H9 (cell line): ENCODE data around the gene DAZAP1. TPM values are rescaled to one million over a fixed set of nuclear protein-coding genes. Genes with fewer than 3 reads are reported as not detected.

Experiments
- DNase-seq: peaks from one replicate; pipeline ENCODE4 v3.0.0-alpha.2; 2017
- H2AFZ ChIP-seq: one replicate; pipeline ENCODE4 v1.6.1; 2013; ENCODE audit warnings: mild to moderate bottlenecking, low read length, control low read depth, moderate library complexity
- H2AK5ac ChIP-seq: 2 replicates; pipeline ENCODE4 v1.6.1; 2013; ENCODE audit warnings: low read length, control low read depth, mixed read lengths; ENCODE audit not compliant: insufficient read length
- H2BK120ac ChIP-seq: one replicate; pipeline ENCODE4 v1.6.1; 2013; ENCODE audit warnings: low read depth, mild to moderate bottlenecking, low read length, control low read depth, inconsistent platforms; ENCODE audit not compliant: poor library complexity, severe bottlenecking
- H2BK12ac ChIP-seq: 2 replicates; pipeline ENCODE4 v1.6.1; 2013; ENCODE audit warnings: low read length, control low read depth, mixed read lengths, low read depth; ENCODE audit not compliant: insufficient read length
- H2BK15ac ChIP-seq: 2 replicates; pipeline ENCODE4 v1.6.1; 2013; ENCODE audit warnings: low read depth, low read length, control low read depth
- H2BK20ac ChIP-seq: one replicate; pipeline ENCODE4 v1.6.1; 2013; ENCODE audit warnings: low read depth, mild to moderate bottlenecking, low read length, control low read depth, inconsistent platforms; ENCODE audit not compliant: poor library complexity, severe bottlenecking
- H2BK5ac ChIP-seq: 2 replicates; pipeline ENCODE4 v1.6.1; 2013; ENCODE audit warnings: low read length, control low read depth, mixed read lengths; ENCODE audit not compliant: insufficient read length
- H3K14ac ChIP-seq: 2 replicates; pipeline ENCODE4 v1.6.1; 2013; ENCODE audit warnings: low read length, control low read depth; ENCODE audit not compliant: insufficient read depth
- H3K18ac ChIP-seq: 2 replicates; pipeline ENCODE4 v1.6.1; 2013; ENCODE audit warnings: low read depth, mild to moderate bottlenecking, mixed read lengths, low read length, control low read depth; ENCODE audit not compliant: insufficient read length
- H3K23ac ChIP-seq: 2 replicates; pipeline ENCODE4 v1.6.1; 2013; ENCODE audit warnings: low read length, control low read depth, mixed read lengths, low read depth; ENCODE audit not compliant: insufficient read length
- H3K23me2 ChIP-seq: 2 replicates; pipeline ENCODE4 v1.6.1; 2013; ENCODE audit warnings: low read depth, mild to moderate bottlenecking, mixed read lengths, low read length, control low read depth; ENCODE audit not compliant: insufficient read length, poor library complexity, severe bottlenecking
- H3K27ac ChIP-seq: 2 replicates; pipeline ENCODE4 v1.5.1; 2013; ENCODE audit warnings: low read length, control low read depth, mixed read lengths, low read depth; ENCODE audit not compliant: insufficient read length
- H3K27me3 ChIP-seq: 2 replicates; pipeline ENCODE4 v1.6.1; 2013; ENCODE audit warnings: low read length, control low read depth, inconsistent platforms; ENCODE audit not compliant: insufficient read depth
- H3K4ac ChIP-seq: 2 replicates; pipeline ENCODE4 v1.6.1; 2013; ENCODE audit warnings: low read depth, mild to moderate bottlenecking, control low read depth, inconsistent platforms, low read length, moderate library complexity
- H3K4me1 ChIP-seq: 2 replicates; pipeline ENCODE4 v1.6.1; 2013; ENCODE audit warnings: low read length, control low read depth, inconsistent platforms; ENCODE audit not compliant: insufficient read depth
- H3K4me2 ChIP-seq: 2 replicates; pipeline ENCODE4 v1.6.1; 2013; ENCODE audit warnings: low read length, control low read depth, mixed read lengths; ENCODE audit not compliant: insufficient read length, insufficient read depth
- H3K56ac ChIP-seq: 2 replicates; pipeline ENCODE4 v1.6.1; 2013; ENCODE audit warnings: low read depth, mild to moderate bottlenecking, mixed read lengths, low read length, control low read depth; ENCODE audit not compliant: insufficient read length
- H3K79me1 ChIP-seq: 2 replicates; pipeline ENCODE4 v1.6.1; 2013; ENCODE audit warnings: low read depth, mild to moderate bottlenecking, moderate library complexity, low read length, control low read depth, inconsistent platforms; ENCODE audit not compliant: insufficient read depth, poor library complexity, severe bottlenecking
- H3K79me2 ChIP-seq: 2 replicates; pipeline ENCODE4 v1.6.1; 2013; ENCODE audit warnings: low read length, control low read depth, inconsistent platforms; ENCODE audit not compliant: insufficient read depth
- H3K9ac ChIP-seq: 2 replicates; pipeline ENCODE4 v1.6.1; 2013; ENCODE audit warnings: low read length, control low read depth, mixed read lengths; ENCODE audit not compliant: insufficient read length; ENCODE audit errors: extremely low read depth
- H3K9me3 ChIP-seq: one replicate; pipeline ENCODE4 v1.6.1; 2013; ENCODE audit warnings: low read depth, low read length, inconsistent platforms; ENCODE audit not compliant: control insufficient read depth
- H3T11ph ChIP-seq: one replicate; pipeline ENCODE4 v1.6.1; 2013; ENCODE audit warnings: mild to moderate bottlenecking, low read length, control low read depth, inconsistent platforms
- H4K20me1 ChIP-seq: one replicate; pipeline ENCODE4 v1.6.1; 2013; ENCODE audit not compliant: control insufficient read depth, insufficient read length, insufficient read depth
- H4K5ac ChIP-seq: 2 replicates; pipeline ENCODE4 v1.6.1; 2013; ENCODE audit warnings: low read depth, mild to moderate bottlenecking, mixed read lengths, low read length, control low read depth; ENCODE audit not compliant: insufficient read length
- H4K8ac ChIP-seq: replicated peaks from 2 replicates; pipeline ENCODE4 v1.6.1; 2013; ENCODE audit warnings: low read length, control low read depth, mixed read lengths, low read depth; ENCODE audit not compliant: insufficient read length
- H4K91ac ChIP-seq: 2 replicates; pipeline ENCODE4 v1.6.1; 2013; ENCODE audit warnings: low read depth, mild to moderate bottlenecking, moderate library complexity, mixed read lengths, low read length, control low read depth; ENCODE audit not compliant: insufficient read length
- H3K27ac Mint-ChIP-seq, 3 experiments: 2 replicates in 2 of 3; 3 replicates in 1 of 3; pipeline ENCODE4 v1.8.0; 2020 to 2021; ENCODE audit warnings: mixed read lengths in 3 of 3, mild to moderate bottlenecking in 1 of 3, moderate library complexity in 1 of 3
- H3K27me3 Mint-ChIP-seq: 2 replicates; pipeline ENCODE4 v1.8.0; 2021; ENCODE audit warnings: low read depth, mild to moderate bottlenecking, moderate library complexity, mixed read lengths
- H3K36me3 Mint-ChIP-seq, 3 experiments: 2 replicates in 2 of 3; 3 replicates in 1 of 3; pipeline ENCODE4 v1.8.0; 2020 to 2021; ENCODE audit warnings: low read depth in 3 of 3, mixed read lengths in 3 of 3; ENCODE audit not compliant: insufficient read depth in 1 of 3
- H3K4me1 Mint-ChIP-seq, 2 experiments: 2 replicates each; pipeline ENCODE4 v1.8.0; 2020; ENCODE audit warnings: mixed read lengths in 2 of 2
- H3K4me3 Mint-ChIP-seq, 2 experiments: 2 replicates in 1 of 2; 3 replicates in 1 of 2; pipeline ENCODE4 v1.8.0; 2020 to 2021; ENCODE audit warnings: mild to moderate bottlenecking in 2 of 2, mixed read lengths in 2 of 2, moderate library complexity in 1 of 2
- H3K9me3 Mint-ChIP-seq, 2 experiments: 2 replicates in 1 of 2; 3 replicates in 1 of 2; pipeline ENCODE4 v1.8.0; 2020; ENCODE audit warnings: mild to moderate bottlenecking in 2 of 2, mixed read lengths in 2 of 2, moderate library complexity in 1 of 2
- whole genome bisulfite sequencing: extraction: QIAGEN DNeasy Blood & Tissue Kit; methylation state at CpG from one replicate; pipeline ENCODE4 v1.1.7; 2013; ENCODE audit warnings: missing lambda C conversion rate, low lambda C conversion rate, mixed read lengths; ENCODE audit not compliant: insufficient read length; ENCODE audit errors: extremely low coverage; 5-methylcytosine and 5-hydroxymethylcytosine counted together
- total RNA-seq: library from RNA; stranded (reverse); gene quantifications from 2 replicates; pipeline ENCODE4 v1.2.1, GENCODE V29; 2021
- TF ChIP-seq, protein P1 (sequence below): fragments of 200-600 bp; sonication (generic); conservative IDR thresholded peaks from 3 replicates; pipeline ENCODE4 v1.8.0; 2021; ENCODE audit warnings: antibody characterized with exemption, mild to moderate bottlenecking

The DAZAP1 gene
- total RNA-seq, 1 experiment from 2014 or later: 265 TPM

DNA sequence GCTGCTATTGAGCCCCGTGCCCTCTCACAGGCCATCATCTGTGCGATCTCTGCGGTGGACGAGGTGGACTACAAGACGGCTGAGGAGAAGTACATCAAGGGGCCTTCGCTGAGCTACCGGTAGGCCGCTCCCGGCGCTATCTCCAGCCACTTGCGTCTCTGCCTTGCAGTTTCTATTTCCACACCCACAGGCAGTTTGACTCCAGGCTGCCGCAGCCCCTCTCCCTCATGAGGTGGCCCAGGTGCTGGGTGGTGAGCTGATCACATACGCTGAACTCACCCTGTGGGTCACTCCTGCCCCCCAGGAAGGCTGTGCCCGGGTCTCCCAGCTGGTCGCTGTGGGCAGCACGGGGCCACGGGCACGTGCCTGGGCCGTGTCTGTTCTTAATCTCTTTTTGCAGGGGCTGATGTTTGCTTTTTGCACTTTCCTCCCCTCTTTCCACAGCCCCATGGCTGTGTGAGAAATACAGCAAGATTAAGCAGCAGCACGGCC lies 34.3 kb upstream of the DAZAP1 start:
- no peak overlapping the region for H2BK120ac ChIP-seq
- Mint-ChIP-seq H3K4me3 (no peak overlapping the region), H3K4me1 (no peaks in the 10 kb centered on the region), H3K9me3 (no peaks in the 10 kb centered on the region), H3K27ac (no peak overlapping the region), H3K36me3 (peaks cover 28 to 62% (median 59%) of the 10 kb centered on the region in 3 experiments), H3K27me3 (no peaks in the 10 kb centered on the region)
- no peak overlapping the region for H3K9ac ChIP-seq
- WGBS: no CpG with 5 or more reads among the region's 20 CpGs
- no peak overlapping the region for H4K5ac ChIP-seq
- H2AK5ac ChIP-seq: no peak overlapping the region
- no peaks in the 10 kb centered on the region for H3K27me3 ChIP-seq
- TF ChIP-seq, protein P1, sequence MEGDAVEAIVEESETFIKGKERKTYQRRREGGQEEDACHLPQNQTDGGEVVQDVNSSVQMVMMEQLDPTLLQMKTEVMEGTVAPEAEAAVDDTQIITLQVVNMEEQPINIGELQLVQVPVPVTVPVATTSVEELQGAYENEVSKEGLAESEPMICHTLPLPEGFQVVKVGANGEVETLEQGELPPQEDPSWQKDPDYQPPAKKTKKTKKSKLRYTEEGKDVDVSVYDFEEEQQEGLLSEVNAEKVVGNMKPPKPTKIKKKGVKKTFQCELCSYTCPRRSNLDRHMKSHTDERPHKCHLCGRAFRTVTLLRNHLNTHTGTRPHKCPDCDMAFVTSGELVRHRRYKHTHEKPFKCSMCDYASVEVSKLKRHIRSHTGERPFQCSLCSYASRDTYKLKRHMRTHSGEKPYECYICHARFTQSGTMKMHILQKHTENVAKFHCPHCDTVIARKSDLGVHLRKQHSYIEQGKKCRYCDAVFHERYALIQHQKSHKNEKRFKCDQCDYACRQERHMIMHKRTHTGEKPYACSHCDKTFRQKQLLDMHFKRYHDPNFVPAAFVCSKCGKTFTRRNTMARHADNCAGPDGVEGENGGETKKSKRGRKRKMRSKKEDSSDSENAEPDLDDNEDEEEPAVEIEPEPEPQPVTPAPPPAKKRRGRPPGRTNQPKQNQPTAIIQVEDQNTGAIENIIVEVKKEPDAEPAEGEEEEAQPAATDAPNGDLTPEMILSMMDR: no peak
- no peak overlapping the region for H3K4me2 ChIP-seq
- H2BK20ac ChIP-seq: no peak overlapping the region
- no peaks in the 10 kb centered on the region for H3K79me1 ChIP-seq
- H2AFZ ChIP-seq: no peak overlapping the region
- H3K4me1 ChIP-seq: no peaks in the 10 kb centered on the region
- no peaks in the 10 kb centered on the region for H3K23me2 ChIP-seq
- no peak overlapping the region for H3K27ac ChIP-seq
- no peak overlapping the region for H2BK12ac ChIP-seq
- H3T11ph ChIP-seq: no peak overlapping the region
- H4K20me1 ChIP-seq: no peaks in the 10 kb centered on the region
- H3K14ac ChIP-seq: no peak overlapping the region
- H2BK15ac ChIP-seq: no peak overlapping the region
- no peak overlapping the region for H4K8ac ChIP-seq
- no peak overlapping the region for H2BK5ac ChIP-seq
- no peak for DNase-seq
- no peak overlapping the region for H3K56ac ChIP-seq
- no peak overlapping the region for H4K91ac ChIP-seq
- H3K79me2 ChIP-seq: no peaks in the 10 kb centered on the region
- H3K9me3 ChIP-seq: no peaks in the 10 kb centered on the region
- no peak overlapping the region for H3K23ac ChIP-seq
- H3K4ac ChIP-seq: no peak overlapping the region
- H3K18ac ChIP-seq: no peak overlapping the region
